NCI-H460 (cell line): ENCODE results near the gene PRRC1. TPM values are rescaled to one million over a fixed set of nuclear protein-coding genes. Genes with fewer than 3 reads are reported as not detected.

Experiments used
- DNase-seq: peaks from one replicate; pipeline ENCODE4 v3.0.0-alpha.2; 2016; ENCODE audit warnings: low read depth; ENCODE audit errors: extremely low read depth
- total RNA-seq: library from RNA; depleted of rRNA; stranded (reverse); fragments of >200 nt; shearing (Covaris generic); gene quantifications from 2 replicates; pipeline ENCODE4 v1.2.3, GENCODE V29; 2014

PRRC1 gene
- total RNA-seq, 1 experiment from 2014 or later = 57.8 TPM

GRCh38 chr5:127574852-127575679 is 57.6 kb downstream of the PRRC1 start:
- no peak for DNase-seq

- no peak for DNase-seq
These were observed 60.0 kb downstream of the PRRC1 start for GRCh38 chr5:127577458-127577857.

DNA sequence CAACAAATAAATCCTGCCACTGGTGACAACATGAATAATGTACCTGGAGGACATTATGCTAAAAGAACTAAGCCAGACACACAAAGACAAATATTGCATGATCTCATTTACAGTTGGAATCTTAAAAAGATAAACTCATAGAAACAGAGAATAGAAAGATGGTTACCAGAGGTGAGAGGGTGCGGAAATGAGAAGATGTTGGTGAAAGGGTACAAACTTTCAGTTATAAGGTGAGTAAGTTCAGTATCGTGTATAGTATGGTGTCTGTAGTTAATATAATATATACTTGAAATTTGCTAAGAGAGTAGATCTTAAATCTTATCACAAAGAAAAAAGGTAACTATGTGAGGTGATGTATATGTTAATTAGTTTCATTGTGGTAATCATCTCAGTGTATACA is 63.3 kb downstream of the PRRC1 start:
- DNase-seq = no peak

DNA sequence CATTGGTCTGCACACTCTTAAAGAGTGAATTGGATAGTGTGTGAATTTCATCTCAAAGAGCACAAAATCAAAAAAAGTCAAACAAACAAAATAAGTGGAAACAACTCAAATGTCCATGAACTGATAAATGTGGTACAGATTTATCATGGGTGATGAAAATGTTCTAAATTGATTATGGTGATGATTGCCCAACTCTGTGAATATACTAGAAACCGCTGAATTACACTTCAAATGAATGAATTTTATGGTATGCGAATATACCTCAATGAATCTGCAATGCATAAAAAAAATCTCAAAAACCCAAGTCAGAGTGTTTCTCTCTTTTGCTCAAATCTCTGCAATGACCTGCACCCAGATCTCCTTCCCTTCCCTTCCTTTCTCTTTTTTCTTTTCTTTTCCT is 64.0 kb downstream of the PRRC1 start:
- DNase-seq = no peak

DNA sequence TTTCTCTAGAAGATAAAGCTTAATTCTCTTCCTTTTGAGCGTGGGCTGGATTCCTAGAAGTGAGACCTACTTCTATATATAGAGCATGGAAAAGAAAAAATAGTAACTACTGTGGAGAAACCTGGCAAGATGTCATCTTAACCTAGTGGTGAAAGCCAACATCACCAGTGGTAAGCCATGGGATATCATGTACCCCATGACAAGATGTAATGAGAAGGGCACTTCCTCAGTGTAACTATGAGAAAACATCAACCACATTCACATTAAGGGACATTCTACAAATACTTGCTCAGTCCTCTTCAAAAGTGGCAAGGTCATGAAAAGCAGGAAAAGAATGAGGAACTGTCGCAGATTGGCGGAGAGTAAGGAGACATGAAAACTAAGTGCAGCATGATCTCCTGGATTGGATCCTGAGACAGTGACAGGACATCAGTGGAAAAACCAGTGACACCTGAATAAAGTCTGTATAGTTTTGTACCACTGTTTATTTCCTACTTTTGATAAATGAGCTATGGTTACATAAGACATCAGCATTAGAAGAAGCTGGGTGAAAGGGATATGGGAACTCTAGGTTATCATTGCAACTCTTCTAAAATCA is 65.4 kb downstream of the PRRC1 start:
- no peak for DNase-seq

GRCh38 chr5:127583866-127584265 is 66.4 kb downstream of the PRRC1 start:
- DNase-seq = no peak

- no peak for DNase-seq
These were observed 68.2 kb downstream of the PRRC1 start for GRCh38 chr5:127585661-127586060.

- DNase-seq = no peak
These were observed 68.8 kb downstream of the PRRC1 start for GRCh38 chr5:127586066-127586770.

- no peak for DNase-seq
These were observed 69.4 kb downstream of the PRRC1 start for GRCh38 chr5:127586811-127587210.

- no peak for DNase-seq
These were observed 69.9 kb downstream of the PRRC1 start for GRCh38 chr5:127587246-127587917.

- DNase-seq = no peak
These were observed 70.9 kb downstream of the PRRC1 start for GRCh38 chr5:127588368-127588767.

DNA sequence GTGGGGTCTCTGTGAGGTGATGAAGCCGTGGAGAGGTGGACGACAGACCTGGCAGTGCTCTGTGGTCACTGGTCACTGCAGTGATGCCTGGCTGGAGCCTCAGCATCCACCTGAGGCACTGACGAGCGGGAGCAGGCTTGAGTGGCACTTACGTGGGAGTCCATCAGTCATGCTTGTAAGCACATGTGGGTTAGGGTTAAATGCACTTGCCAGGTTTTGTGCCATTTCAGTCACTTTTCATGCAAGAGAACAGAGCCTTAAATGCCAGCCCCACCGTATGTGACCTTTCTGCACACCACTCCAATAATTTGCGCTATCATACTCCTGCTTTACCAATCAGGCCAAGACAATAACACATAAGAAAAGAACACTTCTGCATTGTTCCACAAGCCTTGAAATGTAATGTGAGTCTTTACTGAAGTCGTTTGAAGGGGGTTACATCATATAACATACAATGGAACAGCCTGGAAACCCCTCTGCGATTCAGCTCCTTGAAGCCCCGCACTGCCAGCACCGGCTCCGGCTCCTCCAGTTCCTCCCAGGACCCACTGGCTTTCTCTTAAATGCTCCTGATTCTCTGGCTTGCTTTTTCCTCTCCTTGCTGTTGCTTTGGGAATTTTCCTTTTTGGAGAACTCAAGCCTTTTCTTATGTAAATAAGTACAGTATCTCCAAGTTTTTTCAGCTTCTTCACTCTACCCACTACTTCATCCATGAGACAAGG is 72.0 kb downstream of the PRRC1 start:
- DNase-seq = no peak

GRCh38 chr5:127590156-127590722 is 72.8 kb downstream of the PRRC1 start:
- DNase-seq = no peak

DNA sequence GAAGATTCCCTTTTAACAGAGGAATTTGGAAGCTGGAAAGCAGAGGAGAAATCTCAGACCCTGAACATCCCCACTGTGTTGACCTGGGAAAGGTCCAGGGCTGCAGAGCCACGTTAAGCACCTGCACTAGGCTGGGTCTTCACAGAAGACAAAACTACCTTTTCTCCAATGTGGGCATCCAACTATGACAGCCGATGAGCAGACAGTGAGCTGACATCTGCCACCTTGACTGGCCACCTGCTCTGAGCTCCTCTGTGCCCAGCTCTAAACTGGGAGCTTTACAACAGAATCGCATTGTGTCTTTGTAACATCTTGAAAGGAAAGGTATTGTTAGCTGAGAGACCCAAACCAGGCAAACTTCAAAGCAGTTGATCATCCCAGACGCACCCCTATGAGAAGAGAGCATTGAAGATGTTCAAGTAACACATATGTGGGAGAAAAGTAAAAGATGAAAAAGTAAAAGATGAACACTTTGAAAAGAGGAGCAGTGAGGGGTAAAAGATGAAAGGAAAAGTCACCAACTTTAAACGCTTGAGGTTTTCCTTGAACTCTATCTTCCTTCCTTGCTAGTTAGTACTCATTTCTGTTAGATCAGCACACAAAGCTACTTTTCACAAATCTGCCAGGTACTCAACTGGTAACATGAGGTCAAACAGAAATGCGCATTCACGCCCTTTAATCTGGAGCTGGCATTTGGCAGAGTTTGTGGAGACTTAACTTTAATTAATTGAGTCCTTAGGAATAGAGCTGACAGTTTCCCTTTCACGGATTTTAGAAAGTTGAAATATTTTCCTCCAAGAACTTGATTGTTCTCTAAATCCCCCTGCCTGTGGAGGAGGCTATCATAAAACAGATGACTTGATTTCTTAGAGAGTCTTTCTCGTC is 78.3 kb downstream of the PRRC1 start:
- DNase-seq = no peak

GRCh38 chr5:127596501-127596900 is 79.1 kb downstream of the PRRC1 start:
- DNase-seq = no peak

- DNase-seq = no peak
These were observed 81.9 kb downstream of the PRRC1 start for GRCh38 chr5:127599320-127599719.

DNA sequence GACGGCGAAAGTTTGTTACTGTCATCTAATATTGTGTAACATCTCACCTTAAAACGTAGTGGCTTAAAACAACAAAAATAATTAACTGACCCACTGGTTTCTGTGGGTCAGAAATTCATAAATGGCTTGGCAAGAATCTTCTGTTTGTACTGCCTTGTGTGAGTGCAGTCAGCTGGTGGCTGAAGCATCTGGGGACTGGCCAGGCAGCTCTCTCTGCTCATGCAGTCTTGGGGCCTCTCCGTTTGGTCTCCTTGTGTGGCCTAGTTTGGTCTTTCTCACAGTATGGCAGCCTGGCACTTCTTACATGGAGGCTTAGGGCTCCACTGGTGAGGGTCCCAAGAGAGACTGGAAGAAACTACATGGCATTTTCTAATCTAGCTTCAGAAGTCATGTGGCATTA is 82.4 kb downstream of the PRRC1 start:
- DNase-seq = no peak

GRCh38 chr5:127601111-127601510 is 83.7 kb downstream of the PRRC1 start:
- DNase-seq = no peak

DNA sequence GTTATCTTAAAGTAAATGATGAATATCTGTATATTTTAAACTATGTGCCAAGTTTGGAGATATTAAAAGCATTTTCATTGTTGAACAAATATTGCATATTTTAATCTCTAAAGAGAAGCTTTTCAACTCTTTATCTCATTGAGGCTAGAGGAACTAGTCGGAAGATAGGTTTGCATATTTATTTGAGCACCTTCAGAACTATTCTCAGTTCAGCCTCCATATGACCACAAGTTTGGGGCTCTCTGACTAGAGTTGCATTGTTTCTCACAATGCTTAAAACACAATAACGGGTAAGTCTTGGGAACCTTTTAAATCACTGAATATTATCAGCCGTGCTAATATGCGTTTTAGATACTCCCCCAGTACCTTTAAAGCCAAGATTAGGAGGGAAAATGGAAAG is 84.2 kb downstream of the PRRC1 start:
- DNase-seq = no peak
